Dermis blood vessel endothelial cell (primary cell): ENCODE measurements around the gene RAB8B. TPM values are rescaled to one million over a fixed set of nuclear protein-coding genes. Genes with fewer than 3 reads are reported as not detected.
"Not testable (repeated sequence)": the region's sequence is repeated elsewhere in the genome, so short reads cannot be mapped to it uniquely, and the experiment has no call there.

ENCODE experiments used
- DNase-seq: peaks from one replicate; pipeline ENCODE4 v3.0.0; 2010
- total RNA-seq: library from RNA; depleted of rRNA; stranded (reverse); fragments of >200 nt; gene quantifications from 2 replicates; pipeline ENCODE4 v1.2.3, GENCODE V29; 2014

The RAB8B gene
- total RNA-seq, 1 donor from 2014 or later, result 81.5 TPM

DNA sequence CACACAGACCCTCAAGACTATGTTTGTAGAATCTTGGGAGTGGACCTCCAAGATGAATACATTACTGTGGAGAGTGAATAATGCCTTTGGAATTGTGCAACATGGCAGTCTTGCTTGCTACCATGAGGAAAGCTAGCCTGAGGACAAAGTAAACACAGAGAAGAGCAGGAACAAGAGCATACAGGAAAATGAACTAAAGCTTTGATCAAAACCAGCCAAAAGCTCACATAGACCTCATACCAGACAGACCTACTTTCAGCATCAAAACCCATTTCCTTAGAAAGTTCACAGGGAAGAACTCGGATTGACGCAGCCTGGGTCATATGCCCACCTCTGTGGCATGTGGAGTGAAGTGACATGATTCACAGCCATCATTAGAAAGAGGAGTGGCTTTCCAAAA lies 3.3 kb upstream of the RAB8B start:
- no peak for DNase-seq

DNA sequence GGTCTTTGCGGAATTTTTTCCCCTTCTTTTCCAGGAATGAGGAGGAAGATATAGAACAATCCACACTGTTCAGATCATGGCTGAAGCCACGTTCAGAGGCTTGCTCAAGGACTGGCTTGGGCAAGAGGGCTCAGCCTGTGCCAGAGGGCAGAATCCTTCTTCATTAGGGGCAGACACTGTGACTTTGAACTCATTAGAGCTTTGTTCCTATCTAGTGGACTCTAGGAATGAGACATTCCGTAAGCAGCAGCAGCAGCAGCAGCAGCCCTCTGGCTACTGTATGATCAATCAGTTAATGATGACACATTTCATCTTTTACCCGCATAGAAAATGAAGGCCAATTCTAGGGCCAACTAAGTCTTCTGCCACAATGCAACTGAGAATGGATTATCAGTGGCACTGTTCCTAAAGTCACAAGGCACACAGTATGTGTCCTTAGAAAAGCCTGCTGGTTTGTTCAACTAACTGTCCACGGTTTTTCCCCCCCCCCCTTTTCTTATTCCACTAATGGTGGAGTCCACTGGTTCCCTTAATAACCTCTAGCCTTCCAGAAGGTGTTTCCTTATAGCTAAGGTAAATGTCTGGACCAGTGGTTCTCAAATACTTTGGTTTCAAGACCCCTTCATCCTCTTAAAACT lies 1.7 kb upstream of the RAB8B start:
- DNase-seq, result no peak

DNA sequence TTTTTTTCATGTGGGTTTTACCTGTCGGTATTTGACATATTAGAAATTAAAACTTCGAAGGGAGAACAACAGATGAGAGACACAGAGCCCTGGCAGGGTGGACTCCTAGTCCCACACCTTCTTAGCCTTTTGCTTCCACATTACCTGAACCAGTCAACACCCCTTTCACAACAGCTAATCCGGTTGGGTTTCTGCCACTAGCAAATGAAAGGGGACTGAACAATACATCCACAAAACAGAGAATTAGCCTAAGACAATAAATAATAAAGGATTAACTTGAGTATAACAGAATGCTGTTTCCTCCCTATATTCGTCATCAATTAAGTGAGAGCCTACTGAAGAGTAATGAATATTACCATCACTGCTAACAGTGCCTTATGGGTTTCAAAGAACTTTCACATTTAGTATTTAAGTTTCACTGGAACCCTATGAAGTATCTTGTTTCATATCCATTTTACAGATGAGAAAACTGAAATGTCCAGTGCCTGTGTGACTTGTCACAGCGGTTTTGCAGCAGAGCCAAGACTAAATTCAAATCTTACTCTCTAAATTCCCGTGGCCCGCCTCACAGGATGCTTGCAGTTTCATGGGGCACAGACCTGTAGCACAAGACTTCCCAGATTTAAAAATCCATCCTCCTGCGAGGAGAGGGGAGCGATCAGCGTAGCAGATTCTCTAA lies 1.0 kb upstream of the RAB8B start:
- DNase-seq, result no peak

DNA sequence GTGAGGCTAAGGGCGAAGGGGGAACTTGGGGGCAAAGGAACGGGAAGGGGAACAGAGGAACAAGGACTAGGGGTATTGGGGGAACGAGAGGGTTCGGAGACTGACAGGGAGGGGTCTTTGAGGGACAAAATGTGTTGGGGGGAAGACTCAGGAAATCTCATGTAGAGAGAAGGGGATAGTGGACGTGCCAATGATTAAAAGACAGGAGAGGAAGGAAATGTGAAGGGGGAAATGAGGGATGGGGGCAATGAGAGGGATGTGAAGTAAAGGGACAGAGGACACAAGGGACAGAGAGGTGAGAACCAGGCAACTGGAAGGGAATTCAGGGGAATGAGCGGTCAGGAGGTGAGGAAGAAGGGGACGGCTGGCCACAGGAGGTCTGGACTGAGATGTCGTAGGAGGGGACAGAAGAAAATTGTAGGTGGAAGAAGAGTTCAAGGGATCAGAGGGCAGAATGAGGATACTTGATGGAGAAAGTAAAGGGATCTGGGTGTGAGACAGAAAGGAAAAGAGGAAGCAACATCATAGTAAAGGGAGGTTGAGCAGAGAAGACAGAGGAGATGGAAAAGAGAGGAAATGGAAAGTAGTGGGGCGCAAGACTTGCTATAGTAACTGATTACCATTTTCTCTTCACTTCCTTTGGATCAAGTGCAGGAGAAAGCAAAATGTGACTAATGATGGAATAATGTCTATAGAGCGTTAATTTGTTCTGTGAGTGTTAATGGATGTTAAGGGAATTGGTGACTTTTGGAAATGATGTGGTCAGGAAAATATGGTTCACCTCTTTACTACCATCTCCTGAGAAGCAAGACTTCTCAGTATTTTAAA lies 749 bp downstream of the RAB8B start:
- DNase-seq, result peak; percentile 44

DNA sequence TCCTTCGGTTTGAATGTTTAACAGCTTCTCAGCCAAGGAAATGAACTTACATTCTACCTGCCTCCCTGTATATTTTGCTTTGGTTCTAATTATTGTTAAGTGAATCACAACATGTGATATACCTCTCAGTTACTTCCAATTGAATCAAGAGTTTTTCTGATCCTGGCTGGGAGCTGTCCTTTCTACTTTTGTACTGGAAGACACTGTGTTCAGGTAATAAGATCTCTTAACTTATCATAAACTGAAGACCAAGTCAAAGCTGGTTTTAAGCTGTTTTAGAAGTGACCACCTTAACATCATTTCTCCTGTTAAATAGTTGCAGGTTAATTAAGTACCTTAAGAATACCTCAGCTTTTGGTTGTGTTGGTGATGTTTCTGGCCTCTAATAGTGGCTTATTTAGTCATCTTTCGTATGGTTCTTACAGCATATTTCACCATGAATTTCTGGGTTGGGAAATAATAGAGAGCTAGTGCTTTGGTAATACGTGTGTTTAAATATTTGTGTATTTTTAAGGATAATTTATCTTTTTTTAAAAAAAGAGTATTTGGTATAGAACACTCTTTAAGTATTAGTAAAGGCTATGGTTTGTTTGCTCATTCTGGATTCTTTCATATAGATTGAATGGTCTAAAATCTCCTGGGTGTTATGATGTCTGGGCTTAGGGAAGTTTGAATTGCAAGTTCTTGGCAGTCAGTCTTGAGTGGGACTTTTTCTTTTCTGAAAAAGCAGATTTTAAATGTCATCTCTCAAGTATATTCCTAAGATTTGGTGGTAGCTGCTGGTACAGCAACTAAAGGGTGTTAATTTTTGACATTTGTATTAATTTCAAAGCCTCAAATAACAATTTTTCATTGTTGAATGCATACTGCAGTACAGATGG lies 1.6 kb downstream of the RAB8B start:
- peak; percentile 39 for DNase-seq

DNA sequence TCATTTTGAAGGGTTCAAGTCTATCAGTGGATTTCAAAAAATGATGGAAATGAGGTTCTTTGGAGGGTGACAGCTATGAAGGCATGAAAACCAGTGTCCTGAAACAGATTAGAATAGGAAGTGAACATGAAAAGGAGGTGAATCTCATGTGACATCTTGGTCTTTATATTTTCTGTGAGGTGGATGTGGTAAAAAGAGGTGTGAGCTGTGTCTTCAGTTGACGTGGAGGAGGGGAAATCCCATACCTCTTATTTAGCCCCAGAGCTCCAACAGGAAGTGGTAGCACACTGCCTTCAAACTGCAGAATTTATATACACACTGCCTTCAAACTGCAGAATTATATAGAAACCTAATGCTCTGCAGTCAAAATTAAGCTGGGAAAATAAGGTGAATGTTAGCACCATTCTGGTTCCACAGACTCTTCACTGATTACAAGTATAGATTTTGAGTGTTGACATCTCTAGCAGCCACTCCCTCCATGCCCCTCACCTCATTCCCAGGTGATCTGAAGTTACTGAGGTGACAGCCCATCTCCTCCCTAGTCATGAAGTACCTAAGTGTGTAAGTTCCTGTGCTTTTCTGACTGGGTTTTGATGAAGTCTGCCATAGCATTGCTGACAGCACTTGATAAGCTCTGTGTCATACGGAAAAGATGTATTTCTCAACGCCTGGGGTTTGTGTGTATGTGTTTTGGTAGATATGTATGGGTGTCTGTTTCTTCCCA lies 2.7 kb downstream of the RAB8B start:
- no peak for DNase-seq

DNA sequence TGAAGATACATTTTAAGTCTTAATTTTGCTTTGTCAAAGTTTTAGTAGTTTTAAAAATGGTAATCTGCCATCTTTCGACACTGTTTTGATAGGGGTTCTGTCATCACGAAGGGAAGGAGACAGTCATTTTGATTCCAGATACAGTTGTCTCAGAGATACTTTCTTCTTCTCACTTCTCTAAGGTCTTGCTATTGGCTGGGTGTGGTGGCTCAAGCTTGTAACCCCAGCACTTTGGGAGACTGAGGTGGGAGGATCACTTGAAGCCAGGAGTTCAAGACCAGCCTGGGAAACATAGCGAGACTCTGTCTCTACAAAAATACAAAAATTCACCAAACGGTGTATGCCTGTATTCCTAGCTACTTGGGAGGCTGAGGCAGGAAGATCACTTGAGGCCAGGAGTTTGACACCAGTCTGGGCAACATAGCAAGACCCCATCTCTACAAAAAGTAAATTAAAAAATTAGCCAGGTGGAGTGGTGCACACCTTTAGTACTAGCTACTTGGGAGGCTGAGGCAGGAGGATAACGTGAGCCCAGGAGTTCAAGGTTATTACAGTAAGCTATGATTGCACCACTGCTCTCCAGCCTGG lies 3.3 kb downstream of the RAB8B start:
- DNase-seq, result no peak

DNA sequence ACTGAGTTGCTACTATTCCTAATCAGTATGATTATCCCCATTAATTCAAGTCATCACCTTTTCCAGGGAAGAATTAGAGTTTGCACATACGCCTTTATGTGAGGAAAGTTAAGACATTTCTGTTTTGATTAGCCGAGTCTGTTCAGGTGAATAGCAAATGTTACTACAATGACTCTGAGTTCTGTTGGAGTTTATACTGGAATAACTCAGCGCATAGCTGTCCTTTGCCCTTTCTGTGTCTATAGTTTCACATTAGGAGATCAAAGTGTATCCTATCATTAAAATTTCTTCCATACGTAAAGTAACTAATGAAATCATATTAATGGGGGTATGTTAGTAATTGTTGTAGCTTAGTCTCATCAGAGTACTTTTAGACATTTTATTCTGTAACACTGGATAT lies 4.9 kb downstream of the RAB8B start:
- DNase-seq, result no peak

DNA sequence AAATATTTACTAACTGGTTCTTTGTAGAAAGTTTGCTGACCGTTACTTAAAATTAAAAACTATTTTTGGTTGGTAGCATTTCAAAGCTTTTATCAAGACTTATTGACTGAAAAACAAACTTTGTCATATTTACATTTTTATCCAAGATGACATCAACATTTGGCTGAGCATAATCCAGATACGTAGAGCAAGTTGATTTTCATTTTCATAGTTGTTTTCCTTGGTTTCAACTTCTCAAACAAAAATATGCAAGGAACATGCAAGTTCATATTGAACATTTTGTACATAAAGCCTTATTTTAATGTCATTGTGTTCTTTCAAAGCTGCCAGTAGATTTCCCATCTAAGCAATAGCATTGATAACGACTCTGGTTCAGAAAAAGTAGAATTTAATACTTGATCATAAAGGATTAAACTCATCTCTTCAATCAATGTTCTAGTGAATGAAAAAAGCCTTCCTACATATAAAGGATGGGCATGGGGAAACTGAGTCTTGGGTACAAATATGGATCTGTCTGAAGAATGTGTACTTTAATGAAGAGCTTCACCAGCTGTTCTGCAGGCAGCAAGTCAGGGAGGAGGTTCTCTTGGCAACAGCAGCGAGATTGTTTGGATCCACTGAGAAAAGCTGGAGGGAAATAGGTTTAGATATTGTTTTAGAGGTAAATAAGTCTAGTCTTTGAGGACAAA lies 5.6 kb downstream of the RAB8B start:
- DNase-seq, result no peak

DNA sequence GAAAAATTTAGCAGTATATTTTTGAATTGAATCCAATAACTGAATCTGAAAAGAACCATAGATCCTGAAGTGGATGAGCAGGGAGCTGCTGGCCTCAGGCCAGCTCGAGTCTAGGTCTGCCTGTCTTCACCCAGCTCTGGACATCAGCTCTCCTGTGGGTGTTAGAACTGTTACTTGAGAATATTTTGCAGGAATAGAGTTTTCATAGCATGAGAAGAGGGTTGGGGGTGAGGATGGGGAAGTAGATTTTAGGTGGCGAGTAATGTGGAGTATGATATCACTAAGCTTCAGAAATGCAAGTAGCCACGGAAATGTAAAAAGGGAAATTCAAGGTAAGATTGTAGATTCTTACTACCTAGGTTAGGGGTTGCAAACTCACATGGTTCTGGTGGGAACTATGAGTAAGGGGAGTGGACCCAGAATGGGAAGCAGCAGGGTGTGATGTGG lies 6.2 kb downstream of the RAB8B start:
- no peak for DNase-seq

DNA sequence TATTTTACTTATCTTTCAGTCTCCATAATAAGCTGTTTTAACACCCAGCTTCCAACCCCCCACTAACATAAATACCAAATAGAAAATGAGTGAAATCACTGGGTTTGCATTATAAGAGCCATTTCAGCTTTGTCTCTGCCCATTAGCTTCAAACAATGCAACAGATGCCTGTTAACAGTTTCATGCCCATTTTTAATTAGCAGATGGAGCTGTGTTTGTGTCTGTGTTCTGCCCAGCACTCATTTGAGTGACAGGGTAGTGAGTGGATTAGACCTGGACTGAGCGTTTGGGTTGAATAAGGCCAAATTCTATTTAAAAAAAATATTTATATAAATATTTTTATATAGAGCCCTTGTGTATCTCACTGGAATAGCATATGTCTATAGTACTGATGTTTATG lies 7.4 kb downstream of the RAB8B start:
- no peak for DNase-seq

DNA sequence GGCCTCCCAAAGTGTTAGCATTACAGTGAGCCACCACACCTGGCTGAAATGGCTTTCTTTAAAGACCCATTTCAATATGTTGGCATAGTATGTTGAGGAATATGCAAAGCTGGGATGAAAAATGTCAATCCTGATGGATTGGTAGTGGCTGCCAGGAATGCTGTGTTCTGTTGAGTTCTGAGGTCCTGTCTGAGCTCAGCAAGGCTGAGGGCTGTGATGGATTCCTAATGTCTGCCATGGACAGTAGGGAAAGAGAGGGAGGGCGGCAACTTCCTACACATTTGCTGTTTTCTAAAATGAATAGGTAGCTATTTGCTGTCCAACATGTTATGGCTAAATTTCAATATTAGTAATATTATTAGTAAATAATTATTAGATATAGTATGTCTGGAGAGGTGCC lies 8.2 kb downstream of the RAB8B start:
- DNase-seq, result no peak

DNA sequence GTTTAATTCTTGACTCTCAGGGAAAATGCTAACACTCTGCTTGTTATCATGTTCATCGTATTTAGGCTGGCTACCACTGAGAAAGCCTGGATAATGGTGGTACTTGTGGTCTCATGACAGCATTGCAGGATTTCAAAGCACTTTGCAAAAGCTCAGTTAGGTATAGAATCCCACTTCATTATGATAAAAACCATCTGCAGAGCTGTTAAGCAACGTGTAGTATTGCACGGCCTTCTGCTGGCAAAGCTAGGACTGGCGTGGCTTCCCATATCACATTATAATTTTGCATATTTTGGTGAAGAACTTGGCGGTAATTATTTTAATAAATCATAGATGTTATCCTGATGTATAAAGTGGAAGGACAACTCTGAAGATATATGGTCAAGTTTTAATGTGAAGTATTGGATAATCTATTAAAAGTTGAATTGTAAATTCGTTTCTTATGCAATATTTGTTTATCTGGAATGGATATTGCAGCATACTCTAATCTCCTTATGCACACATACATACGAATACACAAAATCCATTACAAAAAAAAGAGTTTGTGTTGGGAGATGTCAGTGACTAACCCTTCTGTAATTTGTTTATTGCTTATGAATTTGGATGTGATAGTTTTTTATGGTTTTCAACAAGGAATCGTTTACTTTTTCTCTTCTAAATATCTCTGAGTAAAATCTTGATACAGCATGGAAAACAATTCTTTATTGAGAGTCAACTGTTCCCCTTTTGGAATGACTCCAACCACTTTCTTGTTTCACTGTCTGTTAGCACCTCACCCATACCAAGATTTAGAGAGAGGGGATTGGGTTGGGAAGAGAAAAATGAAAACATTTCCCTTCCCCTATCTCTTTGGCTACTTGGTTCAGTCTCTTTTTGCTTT lies 9.2 kb downstream of the RAB8B start:
- DNase-seq, result no peak

DNA sequence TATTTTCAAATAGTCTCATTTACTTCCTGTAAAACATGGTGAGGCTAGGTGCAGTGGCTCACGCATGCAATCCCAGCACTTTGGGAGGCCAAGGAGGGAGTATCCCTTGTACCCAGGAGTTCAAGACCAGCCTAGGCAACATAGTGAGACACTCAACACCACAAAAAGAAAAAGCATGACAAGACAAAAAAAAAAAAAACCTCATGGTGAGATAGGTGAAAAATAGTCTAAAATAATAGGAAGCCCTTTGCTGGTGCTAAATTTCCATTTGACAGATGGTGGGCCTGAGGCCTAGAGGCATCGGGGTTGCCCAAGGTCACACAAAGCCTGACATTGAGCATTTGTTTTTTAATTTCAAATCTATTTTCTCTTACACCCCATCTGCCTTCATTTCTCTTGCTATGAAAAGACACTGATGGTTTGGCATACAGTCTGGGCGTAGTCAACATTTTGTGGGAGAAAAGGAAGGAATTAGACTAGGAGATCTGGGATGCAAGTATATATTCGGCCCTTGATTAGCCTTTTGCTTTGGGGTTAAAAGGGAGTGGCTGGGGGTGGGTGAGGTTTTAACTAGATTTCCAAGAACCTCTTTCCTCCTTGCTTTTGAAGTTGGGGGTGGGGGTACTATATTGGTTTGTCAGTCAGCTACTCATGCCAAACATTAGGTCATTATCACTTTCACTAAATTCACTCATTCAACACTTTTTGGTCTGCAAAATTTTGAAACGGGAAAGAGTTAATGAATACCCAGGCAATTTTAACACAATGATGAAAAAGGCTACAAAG lies 11.3 kb downstream of the RAB8B start:
- DNase-seq, result no peak

DNA sequence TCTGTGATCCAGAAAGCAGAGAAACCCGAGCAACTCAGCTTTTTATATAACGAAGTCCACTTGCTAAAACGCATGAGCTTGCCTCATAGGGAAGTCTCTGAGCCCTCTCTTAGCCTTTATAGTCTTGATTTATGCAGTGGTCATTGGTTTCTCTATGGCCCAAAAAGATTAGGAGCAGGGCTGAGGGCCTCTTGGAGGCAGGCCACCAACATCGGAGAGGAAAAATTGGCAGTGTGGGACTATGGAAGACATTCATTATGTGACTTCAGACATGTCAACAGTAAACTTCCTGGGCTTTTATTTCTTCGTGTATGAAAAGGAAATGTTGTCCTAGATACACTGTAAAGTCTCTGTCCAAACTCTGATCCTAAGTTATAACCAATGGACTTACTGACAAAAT lies 13.5 kb downstream of the RAB8B start:
- no peak for DNase-seq

DNA sequence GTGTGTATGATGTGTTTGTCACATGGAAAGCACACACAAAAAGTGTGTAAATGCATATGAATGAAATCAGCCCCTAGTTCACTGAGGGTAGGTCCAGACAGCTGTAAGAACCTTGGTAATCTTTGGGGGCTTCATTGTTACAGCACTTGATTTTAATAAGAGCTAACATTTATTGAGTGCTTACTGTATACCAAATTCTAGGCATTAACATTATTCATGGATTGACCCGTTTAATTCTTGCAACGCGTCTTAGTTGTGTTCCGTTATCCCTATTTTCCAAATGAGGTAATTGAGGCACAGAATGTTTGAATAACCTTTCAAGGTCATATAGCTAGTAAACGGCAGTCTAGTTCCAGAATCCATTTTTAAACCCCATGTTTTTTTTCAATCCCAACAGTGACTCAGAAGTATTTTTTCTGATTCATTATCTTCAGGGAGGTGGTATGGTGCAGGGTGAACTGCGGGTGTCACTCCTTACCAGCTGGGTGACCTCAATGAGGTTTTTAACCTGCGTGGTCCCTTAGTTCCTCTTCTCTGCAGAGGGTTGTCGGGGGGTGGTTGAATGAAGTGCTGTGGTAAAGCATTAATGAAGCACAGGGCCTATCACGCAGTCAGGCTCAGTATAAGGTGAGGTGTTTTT lies 14.2 kb downstream of the RAB8B start:
- DNase-seq, result no peak

DNA sequence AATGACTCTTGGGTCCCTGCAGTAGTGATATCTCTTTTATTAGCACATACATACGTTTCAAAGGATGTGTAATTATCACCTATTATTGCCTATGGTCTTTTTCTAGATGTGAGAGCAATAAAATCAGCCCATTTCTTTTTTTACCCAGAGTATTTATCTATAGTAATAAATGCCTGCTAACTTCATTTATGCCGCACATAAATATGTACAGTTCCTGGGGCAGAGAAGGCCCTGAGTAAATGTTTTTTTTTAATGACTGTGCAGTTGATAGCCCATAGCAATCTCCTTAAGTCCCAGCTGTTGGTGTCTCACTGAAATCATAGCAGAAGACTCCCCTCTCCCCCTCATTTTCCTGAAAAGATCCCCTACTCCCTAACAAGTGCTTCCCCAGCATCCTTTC lies 16.7 kb downstream of the RAB8B start:
- no peak for DNase-seq

DNA sequence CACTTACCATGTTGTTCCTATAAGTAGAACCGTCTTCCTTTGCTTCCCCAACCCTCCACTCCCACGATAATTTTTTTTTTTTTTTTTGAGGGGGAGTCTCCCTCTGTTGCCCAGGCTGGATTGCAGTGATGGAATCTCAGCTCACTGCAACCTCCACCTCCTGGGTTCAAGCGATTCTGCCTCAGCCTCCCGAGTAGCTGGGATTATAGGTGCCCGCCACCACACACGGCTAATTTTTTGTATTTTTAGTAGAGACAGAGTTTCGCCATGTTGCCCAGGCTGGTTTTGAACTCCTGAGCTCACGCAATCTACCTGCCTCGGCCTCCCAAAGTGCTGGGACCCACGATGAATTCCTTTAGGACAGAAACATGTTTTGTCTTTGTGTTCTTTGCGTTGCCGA lies 19.4 kb downstream of the RAB8B start:
- DNase-seq, result not testable (repeated sequence)
